PC-9 (cell line): Measurements from ENCODE around the gene DDX56. TPM values are rescaled to one million over a fixed set of nuclear protein-coding genes. Genes with fewer than 3 reads are reported as not detected.

Experiments used
- BruUV-seq: library from RNA; stranded (reverse); fragments of 400-500 nt; replicated peaks from 2 replicates; lab custom pipeline; 2021; lab: Mats Ljungman, UMichigan
- CTCF ChIA-PET: fragments of 300-600 bp; sonication (Branson Sonifier 250); formaldehyde crosslinking; loops from one replicate; lab custom pipeline; 2022; ENCODE audit warnings: antibody characterized with exemption; lab: Charles Lee
- POLR2A ChIA-PET: fragments of 300-600 bp; sonication (Branson Sonifier 250); formaldehyde crosslinking; loops from one replicate; lab custom pipeline; 2022; ENCODE audit warnings: antibody characterized with exemption; ENCODE audit not compliant: unreplicated experiment; lab: Charles Lee
- DNase-seq, 2 experiments: peaks; one replicate each; pipeline versions ENCODE4 v3.0.0 to v3.0.0-alpha.2; 2015 to 2022; ENCODE audit warnings: mixed read lengths in 1 of 2
- H2AFZ ChIP-seq: fragments of 200-600 bp; sonication (generic); 2 replicates; pipeline ENCODE4 v1.8.1; 2017; ENCODE audit warnings: antibody characterized with exemption
- H3F3A ChIP-seq: fragments of 200-600 bp; sonication (generic); 2 replicates; pipeline ENCODE4 v1.8.1; 2017; ENCODE audit warnings: antibody characterized with exemption, mild to moderate bottlenecking, low read depth; ENCODE audit not compliant: insufficient read depth
- H3K27ac ChIP-seq: fragments of 200-600 bp; sonication (generic); 2 replicates; pipeline ENCODE4 v1.6.1; 2016; ENCODE audit warnings: mixed run types
- H3K27me3 ChIP-seq: fragments of 200-600 bp; sonication (generic); 2 replicates; pipeline ENCODE4 v1.6.1; 2016; ENCODE audit warnings: low read depth, mixed run types; ENCODE audit not compliant: insufficient read depth
- H3K36me3 ChIP-seq: fragments of 200-600 bp; sonication (generic); 2 replicates; pipeline ENCODE4 v1.6.1; 2016; ENCODE audit warnings: low read depth, mixed run types
- H3K4me1 ChIP-seq: fragments of 200-600 bp; sonication (generic); replicated peaks from 2 replicates; pipeline ENCODE4 v1.6.1; 2016; ENCODE audit warnings: mixed run types; ENCODE audit not compliant: insufficient read depth
- H3K4me2 ChIP-seq: fragments of 200-600 bp; sonication (generic); 2 replicates; pipeline ENCODE4 v1.6.1; 2017; ENCODE audit warnings: mixed run types
- H3K4me3 ChIP-seq: fragments of 200-600 bp; sonication (generic); 2 replicates; pipeline ENCODE4 v1.6.1; 2016; ENCODE audit warnings: mixed run types
- H3K79me2 ChIP-seq: fragments of 200-600 bp; sonication (generic); 2 replicates; pipeline ENCODE4 v1.6.1; 2017; ENCODE audit warnings: low read depth, mixed run types
- H3K9me2 ChIP-seq: fragments of 200-600 bp; sonication (generic); 2 replicates; pipeline ENCODE4 v1.8.1; 2017; ENCODE audit warnings: mild to moderate bottlenecking; ENCODE audit not compliant: insufficient read depth
- H3K9me3 ChIP-seq: fragments of 200-600 bp; sonication (generic); 2 replicates; pipeline ENCODE4 v1.8.1; 2016; ENCODE audit warnings: low read depth; ENCODE audit not compliant: insufficient read depth
- H4K20me1 ChIP-seq: fragments of 200-600 bp; sonication (generic); 2 replicates; pipeline ENCODE4 v1.8.1; 2017; ENCODE audit not compliant: insufficient read depth
- EZH2 ChIP-seq: fragments of 200-600 bp; sonication (generic); IDR thresholded peaks from 2 replicates; pipeline ENCODE4 v1.8.0; 2017; ENCODE audit warnings: antibody characterized with exemption, low read depth
- intact Hi-C: fragments of 100-400 bp; cut with micrococcal nuclease; formaldehyde crosslinking; loops from one replicate; pipeline ENCODE4 v1.10.0; 2022; ENCODE audit not compliant: unreplicated experiment
- total RNA-seq: library from RNA; stranded (reverse); gene quantifications from 2 replicates; pipeline ENCODE4 v1.2.3, GENCODE V29; 2021
- TF ChIP-seq, protein P1 (sequence below): fragments of 200-600 bp; sonication (generic); conservative IDR thresholded peaks from 2 replicates; pipeline ENCODE4 v1.6.1; 2017; ENCODE audit warnings: mixed run types, antibody characterized with exemption, mild to moderate bottlenecking, moderate library complexity

DDX56 gene
- total RNA-seq, 1 experiment from 2014 or later: 113 TPM

GRCh38 chr7:44517175-44517574 lies 56.5 kb downstream of the DDX56 start:
- no peaks in the 10 kb centered on the region for H4K20me1 ChIP-seq
- intact Hi-C loops: no loop called here
- no peaks in the 10 kb centered on the region for H3K9me2 ChIP-seq
- H3K4me2 ChIP-seq: no peak overlapping the region
- TF ChIP-seq EZH2: no peak
- TF ChIP-seq, protein P1, sequence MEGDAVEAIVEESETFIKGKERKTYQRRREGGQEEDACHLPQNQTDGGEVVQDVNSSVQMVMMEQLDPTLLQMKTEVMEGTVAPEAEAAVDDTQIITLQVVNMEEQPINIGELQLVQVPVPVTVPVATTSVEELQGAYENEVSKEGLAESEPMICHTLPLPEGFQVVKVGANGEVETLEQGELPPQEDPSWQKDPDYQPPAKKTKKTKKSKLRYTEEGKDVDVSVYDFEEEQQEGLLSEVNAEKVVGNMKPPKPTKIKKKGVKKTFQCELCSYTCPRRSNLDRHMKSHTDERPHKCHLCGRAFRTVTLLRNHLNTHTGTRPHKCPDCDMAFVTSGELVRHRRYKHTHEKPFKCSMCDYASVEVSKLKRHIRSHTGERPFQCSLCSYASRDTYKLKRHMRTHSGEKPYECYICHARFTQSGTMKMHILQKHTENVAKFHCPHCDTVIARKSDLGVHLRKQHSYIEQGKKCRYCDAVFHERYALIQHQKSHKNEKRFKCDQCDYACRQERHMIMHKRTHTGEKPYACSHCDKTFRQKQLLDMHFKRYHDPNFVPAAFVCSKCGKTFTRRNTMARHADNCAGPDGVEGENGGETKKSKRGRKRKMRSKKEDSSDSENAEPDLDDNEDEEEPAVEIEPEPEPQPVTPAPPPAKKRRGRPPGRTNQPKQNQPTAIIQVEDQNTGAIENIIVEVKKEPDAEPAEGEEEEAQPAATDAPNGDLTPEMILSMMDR: no peak
- ChIA-PET CTCF (no interaction called here), POLR2A (interaction anchor here (0.6 kb wide), 1 partner anchor 39 kb away, joined by 8 read pairs; no protein-coding TSS in a partner anchor)
- H3K27me3 ChIP-seq: no peaks in the 10 kb centered on the region
- H3K4me1 ChIP-seq: no peaks in the 10 kb centered on the region
- no peak overlapping the region for H3K27ac ChIP-seq
- no TSS peak for BruUV-seq
- no peak for DNase-seq
- H2AFZ ChIP-seq: no peak overlapping the region
- H3K36me3 ChIP-seq: no peaks in the 10 kb centered on the region
- no peaks in the 10 kb centered on the region for H3K79me2 ChIP-seq
- H3F3A ChIP-seq: no peaks in the 10 kb centered on the region
- no peaks in the 10 kb centered on the region for H3K9me3 ChIP-seq
- no peak overlapping the region for H3K4me3 ChIP-seq

Other genes starting within 250 kb of the DDX56 start
- gene CAMK2B, start 248.3 kb downstream of the DDX56 start, total RNA-seq: 0.13 and 0.15 TPM in 2 replicates
- 149 and 158 TPM in 2 replicates for gene NUDCD3, start 83.2 kb downstream of the DDX56 start, total RNA-seq
- 0.28 and 0.30 TPM in 2 replicates for gene NPC1L1, start 32.6 kb downstream of the DDX56 start, total RNA-seq
- 134 and 161 TPM in 2 replicates for gene TMED4, start 8.3 kb upstream of the DDX56 start, total RNA-seq
- 93.6 and 135 TPM in 2 replicates for gene OGDH, start 32.7 kb upstream of the DDX56 start, total RNA-seq
- gene ZMIZ2, start 174.9 kb upstream of the DDX56 start, total RNA-seq: 97.5 and 142 TPM in 2 replicates
- 2,776 and 3,599 TPM in 2 replicates for gene PPIA, start 222.8 kb upstream of the DDX56 start, total RNA-seq